Measurements from ENCODE around the gene GNPDA2.

GNPDA2 gene

GRCh38 chr4:44662623-44663005 lies 63.7 kb downstream of the GNPDA2 start:
- H3K4me2 ChIP-seq (ENCODE audit: low read length): no peak overlapping the region
- H3K27ac ChIP-seq (ENCODE audit: low read depth, low read length, poor library complexity, severe bottlenecking): no peak overlapping the region
- TF ChIP-seq EZH2 (IDR thresholded peaks at IDR 0.05; ENCODE audit: borderline replicate concordance, low read length): no peak
- no peak for TF ChIP-seq CTCF (IDR thresholded peaks at IDR 0.05; ENCODE audit: low read length)
- no peaks in the 10 kb centered on the region for H3K79me2 ChIP-seq (ENCODE audit: insufficient read depth, low read length)
- H3K9ac ChIP-seq (ENCODE audit: low read length): no peak overlapping the region
- H2AFZ ChIP-seq (ENCODE audit: low read length): no peak overlapping the region
- H3K9me2 ChIP-seq (ENCODE audit: low read depth, low read length): no peaks in the 10 kb centered on the region
- H3F3A ChIP-seq (ENCODE audit: insufficient read depth, low read length): no peaks in the 10 kb centered on the region
- H3K27me3 ChIP-seq (ENCODE audit: insufficient read depth, low read length): no peaks in the 10 kb centered on the region
- no peaks in the 10 kb centered on the region for H3K9me3 ChIP-seq (ENCODE audit: low read length)
- H3K36me3 ChIP-seq (ENCODE audit: insufficient read depth, low read length): no peaks in the 10 kb centered on the region
- H3K4me3 ChIP-seq (ENCODE audit: low read depth, low read length, poor library complexity, severe bottlenecking): no peak overlapping the region
- no peaks in the 10 kb centered on the region for H3K4me1 ChIP-seq (ENCODE audit: insufficient read depth, low read length, severe bottlenecking)
- no peaks in the 10 kb centered on the region for H4K20me1 ChIP-seq (ENCODE audit: insufficient read depth, low read length)

GRCh38 chr4:44661940-44662622 lies 64.3 kb downstream of the GNPDA2 start:
- H2AFZ ChIP-seq (ENCODE audit: low read length): no peak overlapping the region
- H3K9me3 ChIP-seq (ENCODE audit: low read length): no peaks in the 10 kb centered on the region
- no peaks in the 10 kb centered on the region for H3K4me1 ChIP-seq (ENCODE audit: insufficient read depth, low read length, severe bottlenecking)
- no peak overlapping the region for H3K4me3 ChIP-seq (ENCODE audit: low read depth, low read length, poor library complexity, severe bottlenecking)
- H3K79me2 ChIP-seq (ENCODE audit: insufficient read depth, low read length): no peaks in the 10 kb centered on the region
- H3K36me3 ChIP-seq (ENCODE audit: insufficient read depth, low read length): no peaks in the 10 kb centered on the region
- H3K9me2 ChIP-seq (ENCODE audit: low read depth, low read length): no peaks in the 10 kb centered on the region
- H3K9ac ChIP-seq (ENCODE audit: low read length): no peak overlapping the region
- H3K4me2 ChIP-seq (ENCODE audit: low read length): no peak overlapping the region
- no peaks in the 10 kb centered on the region for H3F3A ChIP-seq (ENCODE audit: insufficient read depth, low read length)
- no peak overlapping the region for H3K27ac ChIP-seq (ENCODE audit: low read depth, low read length, poor library complexity, severe bottlenecking)
- H4K20me1 ChIP-seq (ENCODE audit: insufficient read depth, low read length): no peaks in the 10 kb centered on the region
- TF ChIP-seq EZH2 (IDR thresholded peaks at IDR 0.05; ENCODE audit: borderline replicate concordance, low read length): no peak
- TF ChIP-seq CTCF (IDR thresholded peaks at IDR 0.05; ENCODE audit: low read length): no peak
- H3K27me3 ChIP-seq (ENCODE audit: insufficient read depth, low read length): no peaks in the 10 kb centered on the region

GRCh38 chr4:44660396-44660795 lies 66.0 kb downstream of the GNPDA2 start:
- Histone ChIP-seq H4K20me1 (ENCODE audit: insufficient read depth, low read length) (no peaks in the 10 kb centered on the region), H3K4me2 (ENCODE audit: low read length) (no peak overlapping the region), H2AFZ (ENCODE audit: low read length) (no peak overlapping the region), H3K4me1 (ENCODE audit: insufficient read depth, low read length, severe bottlenecking) (no peaks in the 10 kb centered on the region), H3K9ac (ENCODE audit: low read length) (no peak overlapping the region), H3K36me3 (ENCODE audit: insufficient read depth, low read length) (no peaks in the 10 kb centered on the region), H3K9me3 (ENCODE audit: low read length) (no peaks in the 10 kb centered on the region), H3K4me3 (ENCODE audit: low read depth, low read length, poor library complexity, severe bottlenecking) (no peak overlapping the region), H3K27ac (ENCODE audit: low read depth, low read length, poor library complexity, severe bottlenecking) (no peak overlapping the region), H3K9me2 (ENCODE audit: low read depth, low read length) (no peaks in the 10 kb centered on the region), H3F3A (ENCODE audit: insufficient read depth, low read length) (no peaks in the 10 kb centered on the region), H3K27me3 (ENCODE audit: insufficient read depth, low read length) (no peaks in the 10 kb centered on the region), H3K79me2 (ENCODE audit: insufficient read depth, low read length) (no peaks in the 10 kb centered on the region)
- TF ChIP-seq EZH2 (IDR thresholded peaks at IDR 0.05; ENCODE audit: borderline replicate concordance, low read length) (no peak), CTCF (IDR thresholded peaks at IDR 0.05; ENCODE audit: low read length) (no peak)
